Islet of Langerhans (tissue), 1 donor: ENCODE data around the gene C19orf47.
A peak's percentile ranks its signal among the peaks of the same experiment; 100 is the strongest.

Experiments used
- FAIRE-seq: peaks from one replicate; lab custom pipeline; 2011; peaks lifted over from hg19 to GRCh38; lab: Jason Lieb, UNC

Gene C19orf47

DNA sequence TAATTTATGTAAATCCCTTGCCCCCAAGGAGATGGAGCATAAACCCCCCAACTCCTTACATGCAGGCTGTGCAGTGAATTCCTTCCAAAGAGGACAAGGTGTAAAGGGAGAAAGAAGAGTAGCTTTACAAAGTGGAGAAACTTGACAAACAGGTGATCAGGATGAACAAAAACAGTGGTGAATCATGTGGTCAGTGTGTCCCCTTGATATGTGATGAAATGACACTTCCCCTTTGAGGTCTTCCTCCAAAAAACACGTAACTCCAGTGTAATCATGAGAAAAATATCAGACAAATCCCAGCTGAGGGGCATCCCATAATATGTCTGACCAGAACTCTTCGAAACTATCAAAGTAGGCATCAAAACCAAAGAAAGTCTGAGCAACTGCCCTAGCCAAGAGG lies 33.5 kb downstream of the C19orf47 start:
- no peak for FAIRE-seq

DNA sequence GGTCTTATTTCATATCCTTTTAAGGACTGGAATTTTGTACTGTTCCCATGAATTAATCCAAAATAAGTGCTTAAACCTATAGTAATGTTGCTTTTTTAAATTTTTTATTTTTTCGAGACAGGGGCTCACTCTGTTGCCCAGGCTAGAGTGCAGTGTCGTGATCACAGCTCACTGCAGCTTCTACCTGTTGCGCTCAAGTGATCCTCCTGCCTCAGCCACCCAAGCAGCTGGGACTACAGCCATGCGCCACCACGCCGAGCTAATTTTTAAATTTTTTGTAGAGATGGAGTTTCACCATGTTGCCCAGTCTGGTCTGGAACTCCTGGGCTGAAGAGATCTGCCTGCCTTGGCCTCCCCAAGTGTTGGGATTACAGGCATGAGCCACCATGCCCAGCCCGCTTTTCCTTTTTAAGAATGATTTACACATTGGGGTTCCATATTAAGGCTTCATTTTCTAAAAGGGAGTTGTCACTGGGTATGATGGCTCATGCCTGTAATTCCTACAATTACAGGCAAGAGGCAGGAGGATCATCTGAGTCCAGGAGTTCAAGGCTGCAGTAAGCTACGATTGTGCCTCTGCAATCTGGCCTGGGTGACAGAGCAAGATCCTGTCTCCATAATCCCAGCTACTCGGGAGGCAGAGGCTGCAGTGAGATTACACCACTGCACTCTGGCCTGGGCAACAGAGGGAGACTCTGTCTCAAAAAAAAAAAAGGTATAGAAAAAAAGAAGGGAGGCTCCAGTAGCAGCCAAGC lies 34.8 kb downstream of the C19orf47 start:
- no peak for FAIRE-seq

DNA sequence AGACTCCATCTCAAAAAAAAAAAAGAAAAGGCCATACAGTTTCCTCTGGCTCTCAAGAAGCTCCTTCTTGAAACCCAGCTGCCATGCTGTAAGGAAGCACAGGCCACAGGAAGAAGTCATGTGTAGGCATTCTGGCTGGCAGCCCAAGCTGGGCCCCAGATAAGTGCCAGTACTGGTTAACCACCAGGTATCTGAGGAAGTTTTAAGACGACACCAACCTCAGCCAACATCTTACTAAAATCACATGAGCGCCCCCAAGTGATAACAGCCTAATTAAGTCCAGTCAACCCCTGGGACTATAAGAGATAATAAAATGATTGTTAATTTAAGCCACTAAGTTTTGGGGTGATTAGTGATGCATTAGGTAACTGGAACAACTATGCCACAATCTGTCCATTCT lies 35.7 kb downstream of the C19orf47 start:
- FAIRE-seq = no peak

DNA sequence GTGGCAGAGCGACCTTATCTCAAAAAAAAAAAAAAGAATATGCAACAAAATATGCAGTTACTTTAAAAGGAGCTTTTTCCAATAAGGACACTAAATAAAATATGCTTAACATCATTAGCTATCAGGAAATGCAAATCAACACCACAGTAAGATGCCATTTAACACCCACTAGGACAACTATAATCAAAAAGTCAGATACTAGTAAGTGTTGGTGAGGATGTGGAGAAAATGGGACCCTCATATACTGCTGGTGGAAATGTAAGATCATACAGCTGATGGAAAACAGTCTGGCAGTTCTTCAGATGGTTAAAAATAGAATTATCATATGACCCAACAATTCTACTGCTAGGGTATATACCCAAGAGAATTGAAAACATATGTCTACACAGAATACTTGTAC lies 38.5 kb downstream of the C19orf47 start:
- no peak for FAIRE-seq

DNA sequence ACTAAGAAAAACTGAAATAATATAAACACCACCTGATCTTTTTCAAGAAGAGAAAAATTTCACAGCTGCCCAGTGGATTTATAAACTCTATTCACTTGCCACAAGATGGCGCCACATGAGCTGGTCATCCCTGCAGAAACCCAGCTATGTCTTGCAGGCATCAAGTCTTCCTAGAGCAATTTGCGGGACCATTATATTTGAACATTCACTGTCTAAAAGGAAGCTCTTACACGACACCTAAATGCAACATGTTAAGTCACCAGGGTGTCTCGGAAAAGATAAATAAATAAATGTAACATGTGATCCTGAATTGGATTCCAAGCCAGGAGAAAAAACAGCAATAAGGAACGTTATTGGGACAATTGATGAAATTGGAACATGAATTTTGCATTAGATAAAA lies 42.8 kb downstream of the C19orf47 start:
- FAIRE-seq = peak; percentile 95

DNA sequence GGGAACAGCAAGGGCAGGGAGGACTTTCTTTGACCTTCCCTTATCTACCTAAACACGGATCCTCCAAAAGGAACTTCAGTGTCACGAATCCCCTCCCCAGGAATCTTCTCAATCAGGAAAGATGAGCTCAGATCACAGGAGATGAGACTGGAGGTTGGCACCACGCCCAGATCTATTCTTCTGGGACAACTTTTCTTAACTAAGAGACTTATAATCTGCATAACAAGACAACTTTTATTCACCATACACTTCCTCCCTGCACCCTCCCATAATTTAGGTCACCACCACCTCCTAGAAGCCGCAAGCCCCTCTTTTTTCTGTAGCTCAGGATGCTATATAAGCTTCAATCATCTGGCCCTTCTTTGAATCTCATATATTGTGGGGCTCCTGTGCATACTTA lies 43.9 kb downstream of the C19orf47 start:
- no peak for FAIRE-seq

DNA sequence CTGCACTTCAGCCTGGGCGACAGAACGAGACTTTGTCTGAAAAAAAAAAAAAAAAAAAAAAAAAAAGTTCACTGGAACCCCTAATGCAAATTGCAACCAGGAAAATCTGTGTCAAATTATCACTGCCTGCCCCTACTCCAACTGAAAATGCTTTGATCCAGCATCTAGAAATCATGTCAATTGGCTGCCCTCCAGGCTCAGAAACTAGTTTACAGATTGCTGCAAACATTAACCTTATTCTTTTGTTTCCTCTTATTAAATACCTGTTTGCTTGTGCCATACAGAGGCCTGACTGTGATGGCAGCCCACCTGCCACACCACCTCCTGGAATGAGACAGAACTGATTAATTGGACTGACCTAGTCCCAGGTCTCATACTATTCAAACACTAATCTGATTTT lies 44.4 kb downstream of the C19orf47 start:
- no peak for FAIRE-seq

DNA sequence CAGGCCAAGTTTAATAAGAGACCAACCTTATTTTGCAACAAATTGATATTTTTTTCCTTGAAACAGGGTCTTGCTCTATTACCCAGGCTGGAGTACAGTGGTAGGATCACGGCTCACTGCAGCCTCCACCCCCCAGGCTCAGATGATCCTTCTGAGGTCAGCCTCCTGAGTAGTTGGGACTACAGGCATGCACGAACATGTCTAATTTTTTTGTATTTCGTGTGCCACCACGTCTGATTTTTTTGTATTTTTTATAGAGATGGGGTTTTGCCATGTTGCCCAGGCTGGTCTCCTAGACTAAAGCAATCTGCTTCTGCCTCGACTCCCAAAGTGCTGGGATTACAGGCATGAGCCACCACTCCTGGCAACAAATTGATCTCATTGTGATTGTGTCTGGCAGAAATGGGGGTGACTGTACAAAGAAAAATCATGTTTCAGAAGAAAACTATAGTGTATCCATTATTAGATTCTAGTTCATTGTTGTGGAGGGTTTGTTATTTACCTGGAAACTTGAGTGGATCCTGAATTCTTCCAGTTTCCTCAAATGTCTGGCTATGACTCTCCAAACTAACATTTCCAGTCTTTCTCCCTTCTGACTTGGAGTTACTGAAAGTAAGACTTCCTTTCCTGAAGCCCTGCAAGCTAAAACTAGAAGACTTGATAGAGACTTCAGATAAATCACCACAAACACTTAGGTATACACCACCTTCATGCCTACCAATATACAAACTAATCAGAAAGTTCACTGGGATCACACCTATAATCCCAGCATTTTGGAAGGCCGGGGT lies 45.8 kb downstream of the C19orf47 start:
- no peak for FAIRE-seq

DNA sequence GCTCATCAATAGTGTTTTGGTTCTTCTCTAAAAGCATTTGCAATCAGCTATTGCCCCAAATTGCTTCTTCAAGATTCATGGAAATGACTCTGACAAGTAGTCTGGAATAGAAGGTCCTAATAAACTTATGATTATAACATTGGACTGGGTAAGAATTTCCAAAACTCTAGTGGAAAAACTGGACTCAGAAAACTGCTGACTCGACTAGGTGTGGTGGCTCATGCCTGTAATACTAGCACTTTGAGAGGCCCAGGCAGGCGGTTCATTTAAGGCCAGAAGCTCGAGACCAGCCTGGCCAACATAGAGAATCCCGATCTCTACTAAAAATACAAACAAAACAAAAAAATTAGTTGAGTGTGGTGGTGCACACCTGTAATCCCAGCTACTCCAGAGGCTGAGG lies 47.5 kb downstream of the C19orf47 start:
- FAIRE-seq = no peak

DNA sequence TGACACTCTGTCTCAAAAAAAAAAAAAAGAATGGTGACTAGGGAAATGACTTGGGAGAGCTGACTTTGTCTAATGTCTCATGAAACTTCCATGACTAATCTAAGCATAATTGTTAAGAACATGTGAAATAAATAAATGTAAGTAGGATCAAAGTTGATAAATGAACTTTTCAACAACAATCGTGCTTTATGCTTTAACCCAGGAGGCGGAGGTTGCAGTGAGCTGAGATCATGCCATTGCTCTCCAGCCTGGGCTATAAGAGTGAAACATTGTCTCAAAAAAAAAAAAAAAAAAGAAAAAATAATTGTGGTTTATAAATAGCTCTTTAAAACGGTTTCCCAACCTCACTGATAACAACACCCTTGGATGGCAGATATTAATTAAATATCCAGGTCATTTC lies 50.2 kb downstream of the C19orf47 start:
- no peak for FAIRE-seq

DNA sequence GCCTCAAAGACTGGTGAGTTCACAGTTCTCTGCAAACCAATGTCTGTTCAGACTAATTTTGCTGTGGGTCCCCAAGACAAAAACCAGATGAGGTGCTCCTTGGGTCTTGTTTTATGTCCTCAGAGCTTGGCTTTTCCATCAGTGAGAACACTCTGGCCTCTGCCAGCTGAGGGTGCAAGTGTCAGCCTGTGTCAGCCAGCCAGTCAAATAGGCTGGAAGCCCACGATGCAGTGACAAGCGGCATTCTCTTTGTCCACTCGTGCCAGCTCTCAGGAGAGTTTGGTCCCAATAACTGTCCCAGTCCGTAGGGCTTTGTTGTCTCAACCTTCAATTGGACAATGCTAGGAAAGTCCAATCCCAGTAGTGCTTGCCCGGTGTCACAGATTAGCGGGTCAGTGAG lies 53.6 kb downstream of the C19orf47 start:
- FAIRE-seq = no peak

DNA sequence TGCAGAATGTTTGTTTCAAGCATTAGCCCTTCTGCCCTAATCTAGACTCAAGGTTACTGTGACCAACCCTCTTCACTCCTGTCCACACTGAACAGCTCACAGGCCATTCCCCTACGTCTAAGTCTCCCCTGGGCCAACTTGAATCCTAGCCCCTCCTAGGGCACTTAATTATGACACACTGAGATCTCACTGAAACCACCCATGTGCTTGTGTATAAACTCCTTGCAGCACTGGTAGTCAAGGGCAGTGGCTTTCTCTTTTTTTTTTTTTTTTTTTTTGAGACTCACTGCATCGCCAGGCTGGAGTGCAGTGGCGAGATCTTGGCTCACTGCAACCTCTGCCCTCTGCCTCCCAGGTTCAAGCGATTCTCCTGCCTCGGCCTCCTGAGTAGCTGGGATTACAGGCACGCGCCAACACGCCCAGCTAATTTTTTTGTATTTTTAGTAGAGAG lies 61.2 kb downstream of the C19orf47 start:
- FAIRE-seq = no peak

DNA sequence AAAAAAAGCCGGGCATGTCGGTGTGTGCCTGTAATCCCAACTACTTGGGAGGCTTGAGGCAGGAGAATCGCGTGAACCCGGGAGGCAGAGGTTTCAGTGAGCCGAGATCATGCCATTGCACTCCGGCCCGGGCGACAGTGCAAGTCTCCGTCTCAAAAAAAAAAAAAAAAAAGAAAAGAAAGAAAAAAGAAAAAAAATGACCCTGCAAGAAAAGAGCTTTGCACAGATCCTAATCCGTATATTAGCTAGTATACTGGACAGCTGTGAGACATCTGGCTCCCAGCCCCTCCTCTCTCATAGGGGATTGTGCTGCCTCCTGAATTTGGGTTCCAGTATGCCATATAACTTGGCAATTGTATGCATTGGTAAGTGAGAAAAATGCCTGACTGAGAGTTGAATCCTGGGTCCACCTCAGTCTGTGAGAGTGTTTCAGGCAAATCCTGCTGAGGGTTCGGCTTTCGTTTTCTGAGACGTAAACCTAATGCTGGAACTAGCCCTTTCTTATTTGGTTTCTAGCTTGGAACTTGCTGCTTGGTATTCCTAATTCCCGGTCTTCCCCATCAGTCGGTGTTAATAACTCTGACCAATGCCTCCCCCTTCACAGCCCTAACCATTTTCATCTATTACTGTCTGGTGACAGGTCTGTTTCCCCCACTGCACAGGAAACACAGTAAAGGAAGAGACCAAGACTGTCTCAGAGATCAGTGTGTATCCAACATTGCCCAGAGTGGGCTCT lies 61.8 kb downstream of the C19orf47 start:
- no peak for FAIRE-seq

DNA sequence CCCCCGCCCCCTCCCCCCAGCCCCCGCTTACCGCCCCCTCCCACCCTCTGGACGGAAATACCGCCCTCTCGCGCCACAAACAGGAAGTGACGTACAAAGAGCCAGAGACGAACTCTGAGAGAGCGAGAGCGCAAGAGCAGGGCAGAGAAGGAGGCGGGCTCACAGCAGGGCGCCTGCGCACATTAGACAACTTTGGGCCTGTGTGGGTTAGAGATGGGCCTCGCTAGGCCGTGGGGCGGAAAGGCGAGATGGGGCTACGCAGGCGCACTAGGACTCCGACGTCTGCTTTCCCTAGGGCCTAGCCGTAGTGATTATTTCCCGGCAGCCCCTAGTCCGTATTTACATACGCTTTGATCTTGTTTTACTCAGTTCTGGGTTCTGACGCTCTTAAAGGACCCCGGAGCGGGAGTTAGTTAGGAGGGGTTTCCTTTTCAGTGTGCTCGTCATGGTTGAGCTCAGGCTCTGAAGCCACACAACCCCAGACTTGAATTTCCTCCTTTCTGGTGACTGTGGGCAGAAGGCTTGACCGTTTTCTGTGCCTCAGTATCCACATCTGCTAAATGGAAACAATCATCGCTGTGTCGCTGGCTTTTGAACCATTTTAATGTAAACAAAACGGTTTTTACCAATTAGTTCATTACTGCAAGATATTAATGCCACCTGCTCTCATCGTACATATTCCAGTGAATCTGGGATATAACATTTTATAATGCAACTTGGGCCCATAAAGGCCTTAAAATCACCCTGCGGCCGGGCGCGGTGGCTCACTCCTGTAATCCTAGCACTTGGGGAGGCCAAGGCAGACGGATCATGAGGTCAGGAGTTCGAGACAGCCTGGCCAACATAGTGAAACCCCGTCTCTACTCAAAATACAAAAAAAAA lies 62.6 kb downstream of the C19orf47 start:
- FAIRE-seq = peak; percentile 88

DNA sequence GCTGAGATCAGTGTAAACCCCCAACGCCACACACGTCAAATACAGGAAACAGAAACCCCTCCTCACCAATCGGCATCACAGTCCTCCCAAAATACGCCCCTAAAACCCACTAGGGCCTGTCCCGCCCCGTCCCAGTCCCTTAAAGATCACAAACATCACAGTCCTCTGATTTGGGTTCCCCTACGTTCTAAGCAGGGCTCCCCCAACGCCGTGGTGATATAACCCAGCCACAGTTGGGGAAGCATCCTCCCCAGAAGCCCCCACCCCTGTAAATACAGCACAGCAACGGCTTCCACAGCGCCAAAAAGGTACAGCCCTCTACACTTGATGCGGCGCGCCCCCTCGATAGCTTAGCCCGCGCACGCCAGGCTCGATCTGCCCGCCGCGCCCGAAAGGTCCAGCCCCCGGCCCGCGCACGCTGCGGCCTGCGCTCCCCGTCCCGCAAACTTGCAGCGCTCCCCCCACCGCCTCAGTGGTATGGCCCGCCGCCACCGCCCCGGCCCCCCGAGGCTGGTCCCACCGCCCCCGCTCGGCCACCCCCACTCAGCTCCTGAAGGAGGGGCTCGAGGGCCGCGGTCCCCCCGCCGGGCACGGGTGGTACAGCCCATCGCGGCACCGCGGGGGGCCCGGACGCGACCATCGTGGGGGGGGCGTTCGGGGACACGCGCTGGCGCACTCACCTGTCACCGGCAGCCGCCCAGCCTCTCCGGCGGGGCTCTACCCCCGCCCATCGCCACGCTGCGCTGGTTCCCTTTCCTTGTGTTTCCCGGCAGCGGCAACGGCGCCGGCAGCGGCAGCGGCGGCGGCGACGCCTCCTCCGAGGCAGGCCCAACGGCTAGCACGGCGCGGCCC lies 63.5 kb downstream of the C19orf47 start, which contains the start of gene AKT2:
AKT2 (minus strand) TSS at position 845 of the 852 bp plus-strand sequence. CDS start 20,078 bp downstream, outside the sequence.
- no peak for FAIRE-seq

DNA sequence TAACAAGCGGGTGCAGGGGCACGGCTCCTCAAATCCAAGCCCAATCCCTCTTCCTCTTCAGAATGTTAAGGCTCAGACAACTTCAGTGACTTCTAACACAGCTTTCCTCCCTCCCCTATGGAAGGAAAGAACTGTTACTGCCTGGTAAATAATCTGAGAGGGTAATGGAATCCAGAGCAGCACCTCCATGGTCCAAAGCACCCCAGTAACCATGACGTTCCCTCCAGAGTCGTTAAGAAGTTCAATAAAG lies 64.0 kb downstream of the C19orf47 start:
- no peak for FAIRE-seq

DNA sequence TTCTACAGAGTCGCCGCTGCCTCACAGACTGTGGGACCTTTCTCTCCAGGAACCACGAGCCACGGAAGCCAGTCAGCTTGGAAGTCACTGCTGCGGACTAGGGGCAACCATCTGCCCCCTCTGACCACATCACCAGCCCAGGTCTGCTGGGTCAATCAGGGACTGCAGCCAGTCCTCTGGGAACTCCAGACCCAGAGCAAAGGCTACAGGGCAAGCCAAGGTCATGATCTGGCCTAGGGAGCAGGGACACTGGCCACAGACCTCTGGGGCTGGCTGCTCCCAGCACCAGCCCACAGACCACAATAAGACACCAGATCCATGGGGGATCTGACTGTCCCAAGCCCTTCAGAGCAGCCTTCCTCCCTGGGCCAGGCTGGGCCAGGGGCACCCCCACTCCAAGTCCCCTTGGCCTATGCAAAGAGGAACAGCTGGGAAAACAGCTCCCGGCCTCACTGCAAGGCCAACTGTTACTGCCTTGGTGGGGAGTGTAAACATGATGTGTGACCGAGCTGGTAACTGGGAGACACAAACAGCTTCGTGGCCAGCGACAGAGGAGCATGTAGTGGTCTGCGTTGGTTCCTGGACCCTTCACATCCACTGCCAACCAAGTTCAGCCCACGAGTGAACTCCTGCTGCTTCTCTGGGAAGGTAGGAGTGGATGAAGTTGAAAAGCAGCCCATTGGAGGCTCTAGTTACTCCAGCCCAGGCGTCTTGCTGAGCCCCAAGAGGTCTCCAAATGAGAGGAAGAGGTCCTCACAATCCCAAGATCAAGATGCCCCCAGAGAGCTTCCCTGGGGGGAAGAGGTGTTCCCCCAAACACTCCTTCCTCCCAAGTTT lies 64.6 kb downstream of the C19orf47 start:
- FAIRE-seq = no peak

DNA sequence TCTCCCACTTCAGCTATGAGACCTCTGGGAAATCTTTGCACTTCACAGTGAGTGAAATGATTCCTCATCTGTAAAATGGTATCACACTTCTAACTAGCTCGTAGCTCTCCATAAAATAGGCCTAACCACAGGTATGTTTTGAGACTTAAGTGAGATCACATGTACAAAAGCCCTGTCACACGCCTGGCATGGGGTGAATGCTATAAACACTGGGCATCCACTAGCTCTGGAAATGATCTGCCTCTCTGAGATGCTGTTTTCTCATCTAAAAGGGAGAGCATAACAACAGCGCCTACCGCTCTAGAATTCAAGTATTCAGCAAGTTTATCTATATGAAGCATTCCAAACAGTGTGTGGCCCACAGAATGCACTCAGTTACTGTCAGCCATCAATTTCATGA lies 65.3 kb downstream of the C19orf47 start:
- no peak for FAIRE-seq

DNA sequence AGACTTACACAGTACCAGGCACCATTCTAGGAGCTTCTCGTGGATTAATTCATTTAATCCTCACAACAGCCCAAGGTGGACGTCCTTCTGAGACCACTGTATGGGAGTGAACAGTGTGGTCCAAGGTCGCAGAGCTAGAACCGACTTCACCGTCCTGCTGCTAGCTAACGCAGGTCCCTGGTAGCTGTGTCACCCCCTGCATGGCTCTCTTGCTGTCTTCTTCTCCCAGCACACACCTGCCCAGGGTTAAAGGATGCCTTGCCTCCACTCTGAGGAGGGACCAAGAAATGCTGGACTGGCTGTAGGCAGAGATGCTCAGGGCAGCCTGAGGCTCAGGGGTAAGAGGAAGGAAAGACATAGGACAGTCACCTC lies 66.0 kb downstream of the C19orf47 start:
- no peak for FAIRE-seq
